ENCODE data around the gene LSM7. TPM values are rescaled to one million over a fixed set of nuclear protein-coding genes. Genes with fewer than 3 reads are reported as not detected.

LSM7 gene
- total and polyA plus RNA-seq, 9 of the 15 experiments (the other 6 are each of a cell fraction or from before 2014, with no cell fraction given): 40.5 to 690 (median 265) TPM

GRCh38 chr19:2344381-2344870 lies 16.0 kb upstream of the LSM7 start:
- FAIRE-seq (no peak), ATAC-seq (no peak), DNase-seq (ENCODE audit: extremely low read depth in 1 of 4, low spot score in 3 of 4) (no peak)
- BruUV-seq (replicated peaks): no TSS peak
- Histone ChIP-seq H3K4me1 (replicated peaks in 1 of 2; ENCODE audit: control insufficient read depth in 2 of 2, insufficient read depth in 2 of 2, low read length in 2 of 2) (peaks cover 19 to 61% of the 10 kb centered on the region in 2 experiments; a peak in 4 of 5 replicates), H3K4me3 (no peak overlapping the region), H3K9me3 (replicated peaks; ENCODE audit: control insufficient read depth, insufficient read depth, low read depth, low read length) (no peaks in the 10 kb centered on the region), H3K36me3 (ENCODE audit: control insufficient read depth, insufficient read depth, low read length) (peaks cover 42% of the 10 kb centered on the region; the same call in 2 of the 3 replicates), H3K9me1 (ENCODE audit: control insufficient read depth, insufficient read depth, low read length) (no peaks in the 10 kb centered on the region), H2AFZ (ENCODE audit: low read depth, low read length) (no peak overlapping the region), H3K4me2 (ENCODE audit: insufficient read depth, low read length) (no peak overlapping the region), H4K20me1 (replicated peaks; ENCODE audit: control insufficient read depth, insufficient read depth, low read length) (no peaks in the 10 kb centered on the region), H3K27me3 (ENCODE audit: control insufficient read depth in 2 of 2, insufficient read depth in 2 of 2, low read length in 2 of 2) (no peaks in the 10 kb centered on the region), H3K9ac (ENCODE audit: insufficient read depth in 1 of 2, low read depth in 2 of 2, low read length in 2 of 2) (peak overlapping the region in 1 of 2 experiments; percentile 68; a peak in 1 of 4 replicates), H3K79me2 (ENCODE audit: control insufficient read depth, insufficient read depth, low read length) (no peaks in the 10 kb centered on the region), H3K27ac (ENCODE audit: extremely low read depth, low read depth, low read length) (no peak overlapping the region)
- 0 out of 2 replicates have a peak, but pooled peaks have one; percentile 28 for TF ChIP-seq POLR2G (IDR thresholded peaks at IDR 0.05; ENCODE audit: low read depth, low read length)
- no peak for TF ChIP-seq SMARCA4 (IDR thresholded peaks at IDR 0.05)
- TF ChIP-seq RBFOX2 (IDR thresholded peaks at IDR 0.05; ENCODE audit: low read depth, low read length): 0 out of 2 replicates have a peak, but pooled peaks have one; percentile 34
- peak; percentile 47 for TF ChIP-seq RBM22 (IDR thresholded peaks at IDR 0.05; ENCODE audit: low read depth, low read length, poor library complexity, severe bottlenecking)
- intact Hi-C loops (cut with micrococcal nuclease): no loop called here
- ChIA-PET POLR2A (interaction anchor here (0.5 kb wide), 1 partner anchor 12 kb away, joined by 4 read pairs; no protein-coding TSS in a partner anchor), CTCF (ENCODE audit: low intra/inter-chr PET ratio) (no interaction called here)
- 91% methylated on average over 17 of the region's 24 CpGs for WGBS (ENCODE audit: insufficient coverage, low coverage, missing lambda C conversion rate)
- in situ Hi-C loops (cut with MboI): no loop called here

- POLR2A ChIA-PET: no interaction called here
- TF ChIP-seq PYGO2 (tag; IDR thresholded peaks at IDR 0.05): no peak
- TF ChIP-seq POLR2G (IDR thresholded peaks at IDR 0.05; ENCODE audit: low read depth, low read length): peak; percentile 59; the same call in 1 of the 2 replicates
- peak; percentile 24; the same call in 1 of the 2 replicates for TF ChIP-seq RBFOX2 (IDR thresholded peaks at IDR 0.05; ENCODE audit: low read depth, low read length)
- H3K27ac ChIP-seq (ENCODE audit: extremely low read depth, low read depth, low read length): no peak overlapping the region
- no peak for ATAC-seq
- H3K4me2 ChIP-seq (ENCODE audit: insufficient read depth, low read length): no peak overlapping the region
- no peak overlapping the region for H3K4me3 ChIP-seq
- CTCF ChIA-PET (ENCODE audit: low intra/inter-chr PET ratio): no interaction called here
- BruUV-seq (replicated peaks): no TSS peak
- peaks cover 19 to 66% of the 10 kb centered on the region in 2 experiments; a peak in 4 of 5 replicates for H3K4me1 ChIP-seq (replicated peaks in 1 of 2; ENCODE audit: control insufficient read depth in 2 of 2, insufficient read depth in 2 of 2, low read length in 2 of 2)
- no peak for DNase-seq (ENCODE audit: extremely low read depth in 1 of 4, low spot score in 3 of 4)
- H3K9ac ChIP-seq (ENCODE audit: insufficient read depth in 1 of 2, low read depth in 2 of 2, low read length in 2 of 2): peak overlapping the region in 1 of 2 experiments; percentile 35; a peak in 1 of 4 replicates
- peaks cover 2% of the 10 kb centered on the region; the same call in 1 of the 3 replicates for H3K79me2 ChIP-seq (ENCODE audit: control insufficient read depth, insufficient read depth, low read length)
- FAIRE-seq: no peak
- H2AFZ ChIP-seq (ENCODE audit: low read depth, low read length): no peak overlapping the region
- in situ Hi-C loops (cut with MboI) (no loop called here), intact Hi-C loops (cut with micrococcal nuclease) (no loop called here)
- no peaks in the 10 kb centered on the region for H4K20me1 ChIP-seq (replicated peaks; ENCODE audit: control insufficient read depth, insufficient read depth, low read length)
- peaks cover 37% of the 10 kb centered on the region; the same call in 2 of the 3 replicates for H3K36me3 ChIP-seq (ENCODE audit: control insufficient read depth, insufficient read depth, low read length)
- no peaks in the 10 kb centered on the region for H3K27me3 ChIP-seq (ENCODE audit: control insufficient read depth in 2 of 2, insufficient read depth in 2 of 2, low read length in 2 of 2)
- no peaks in the 10 kb centered on the region for H3K9me1 ChIP-seq (ENCODE audit: control insufficient read depth, insufficient read depth, low read length)
- 95% methylated on average over 22 of the region's 31 CpGs for WGBS (ENCODE audit: insufficient coverage, low coverage, missing lambda C conversion rate)
- no peaks in the 10 kb centered on the region for H3K9me3 ChIP-seq (replicated peaks; ENCODE audit: control insufficient read depth, insufficient read depth, low read depth, low read length)
These were observed 15.1 kb upstream of the LSM7 start for GRCh38 chr19:2343289-2343982.

Measured in K562 (cell line).